B cell (primary cell): ENCODE data around the gene TAF6. TPM values are rescaled to one million over a fixed set of nuclear protein-coding genes. Genes with fewer than 3 reads are reported as not detected.

Experiments
- ATAC-seq: fragments of 200-7000 bp; cut with Tn5 transposase; one replicate; pipeline ENCODE4 v1.10.0; 2021; ENCODE audit warnings: low read depth, mild to moderate bottlenecking, moderate number of reproducible peaks, moderate library complexity
- CTCF ChIA-PET: fragments of 350-600 bp; sonication (Branson Sonifier 250); formaldehyde crosslinking; loops from one replicate; lab custom pipeline; 2021; ENCODE audit warnings: antibody characterized with exemption, inconsistent platforms; lab: Charles Lee
- POLR2A ChIA-PET: fragments of 350-600 bp; sonication (Branson Sonifier 250); formaldehyde crosslinking; loops from one replicate; lab custom pipeline; 2021; ENCODE audit warnings: antibody characterized with exemption; lab: Charles Lee
- DNase-seq: peaks from one replicate; pipeline ENCODE4 v3.0.0; 2013
- H2AFZ ChIP-seq: 2 replicates; pipeline ENCODE4 v1.6.1; 2012; ENCODE audit warnings: mild to moderate bottlenecking, low read depth, low read length; ENCODE audit not compliant: insufficient read depth, poor library complexity, severe bottlenecking
- H3K27ac ChIP-seq, 2 donors: 1 replicate in 1 of 2; 2 replicates in 1 of 2; pipeline ENCODE4 v1.5.1; 2012 to 2013; ENCODE audit warnings: low read length in 2 of 2, mild to moderate bottlenecking in 2 of 2, moderate library complexity in 1 of 2
- H3K27me3 ChIP-seq, 4 experiments: fragments of 200-600 bp in 1 of 4; sonication (generic) in 1 of 4; replicated peaks in 1 of 4; 1 replicate in 2 of 4; 2 replicates in 2 of 4; pipeline versions ENCODE4 v1.6.1 to v1.7.0; 2013 to 2016; ENCODE audit warnings: low read length in 3 of 4, mild to moderate bottlenecking in 2 of 4, mixed read lengths in 1 of 4, moderate library complexity in 1 of 4; ENCODE audit not compliant: insufficient read depth in 4 of 4, control insufficient read depth in 3 of 4; ENCODE audit errors: control extremely low read depth in 1 of 4
- H3K36me3 ChIP-seq, 2 experiments: replicated peaks in 1 of 2; 1 replicate in 1 of 2; 2 replicates in 1 of 2; pipeline versions ENCODE4 v1.6.1 to v1.7.1; 2013; ENCODE audit warnings: low read length in 1 of 2; ENCODE audit not compliant: insufficient read depth in 2 of 2, control insufficient read depth in 1 of 2; ENCODE audit errors: control extremely low read depth in 1 of 2, extremely low read depth in 1 of 2
- H3K4me1 ChIP-seq, 2 donors: fragments of 200-600 bp in 1 of 2; sonication (generic) in 1 of 2; 1 replicate in 1 of 2; 2 replicates in 1 of 2; pipeline versions ENCODE4 v1.5.1 to v1.6.1; 2013 to 2017; ENCODE audit warnings: low read length in 2 of 2; ENCODE audit not compliant: control insufficient read depth in 2 of 2, insufficient read depth in 2 of 2
- H3K4me2 ChIP-seq: replicated peaks from 2 replicates; pipeline ENCODE3; 2012; ENCODE audit warnings: mild to moderate bottlenecking, low read depth, low read length; ENCODE audit not compliant: poor library complexity, severe bottlenecking
- H3K4me3 ChIP-seq, 5 experiments: fragments of 200-600 bp in 1 of 5; sonication (generic) in 1 of 5; 1 replicate in 3 of 5; 2 replicates in 2 of 5; pipeline versions ENCODE4 v1.5.1 to v1.7.0; 2011 to 2016; ENCODE audit warnings: low read length in 4 of 5, mild to moderate bottlenecking in 4 of 5, low read depth in 2 of 5, control low read depth in 1 of 5, moderate library complexity in 1 of 5; ENCODE audit not compliant: insufficient read depth in 1 of 5; ENCODE audit errors: control extremely low read depth in 1 of 5, extremely low read depth in 1 of 5
- H3K79me2 ChIP-seq: fragments of 200-600 bp; sonication (generic); one replicate; pipeline ENCODE4 v1.6.0; 2016; ENCODE audit warnings: low read length; ENCODE audit not compliant: control insufficient read depth, insufficient read depth
- H3K9ac ChIP-seq: fragments of 200-600 bp; sonication (generic); 2 replicates; pipeline ENCODE4 v1.6.1; 2017; ENCODE audit warnings: mild to moderate bottlenecking, low read length, moderate library complexity
- H3K9me3 ChIP-seq, 3 donors: one replicate each; pipeline versions ENCODE4 v1.6.1 to v1.7.1; 2013; ENCODE audit warnings: low read length in 2 of 3; ENCODE audit not compliant: control insufficient read depth in 2 of 3, insufficient read depth in 1 of 3; ENCODE audit errors: control extremely low read depth in 1 of 3
- H4K20me1 ChIP-seq: 2 replicates; pipeline ENCODE4 v1.6.0; 2012; ENCODE audit warnings: mild to moderate bottlenecking, low read length; ENCODE audit not compliant: insufficient read depth, control insufficient read depth, poor library complexity, severe bottlenecking
- H3K27ac Mint-ChIP-seq: one replicate; pipeline ENCODE4 v1.8.0; 2021; ENCODE audit warnings: mixed read lengths
- H3K27me3 Mint-ChIP-seq: one replicate; pipeline ENCODE4 v1.8.0; 2021; ENCODE audit warnings: mixed read lengths
- H3K4me1 Mint-ChIP-seq: one replicate; pipeline ENCODE4 v1.8.0; 2021; ENCODE audit warnings: mixed read lengths
- H3K4me3 Mint-ChIP-seq: one replicate; pipeline ENCODE4 v1.8.0; 2021; ENCODE audit warnings: mixed read lengths
- H3K9me3 Mint-ChIP-seq: one replicate; pipeline ENCODE4 v1.8.0; 2022; ENCODE audit warnings: mixed read lengths; ENCODE audit not compliant: insufficient read depth
- CTCF ChIP-seq: fragments of 200-600 bp; IDR thresholded peaks from one replicate; pipeline ENCODE4 v1.8.0; 2022; ENCODE audit warnings: antibody characterized with exemption, mild to moderate bottlenecking
- EZH2 ChIP-seq: IDR thresholded peaks from 2 replicates; pipeline ENCODE4 v1.6.1; 2012; ENCODE audit warnings: borderline replicate concordance, low read depth, mild to moderate bottlenecking, moderate library complexity, low read length; ENCODE audit not compliant: insufficient read depth, poor library complexity, severe bottlenecking
- WGBS: methylation state at CpG from one replicate; pipeline ENCODE4 v1.1.5; 2013; ENCODE audit warnings: missing lambda C conversion rate; ENCODE audit not compliant: insufficient coverage; 5-methylcytosine and 5-hydroxymethylcytosine counted together
- intact Hi-C: fragments of 100-400 bp; cut with micrococcal nuclease; formaldehyde crosslinking; loops from one replicate; pipeline ENCODE4 v1.10.0; 2022
- polyA minus RNA-seq: library from RNA; depleted of rRNA, polyadenylated mRNA; stranded (reverse); fragments of >200 nt; gene quantifications from 2 replicates; pipeline ENCODE4 v1.2.3, GENCODE V29; 2012
- polyA plus RNA-seq: library from polyadenylated mRNA; depleted of rRNA; stranded (reverse); fragments of >200 nt; gene quantifications from 2 replicates; pipeline ENCODE4 v1.2.3, GENCODE V29; 2012
- total RNA-seq, 2 donors: library from RNA; stranded (reverse); fragments of 120-200 nt in 1 of 2; gene quantifications; 1 replicate in 1 of 2; 2 replicates in 1 of 2; pipeline versions ENCODE4 v1.2.3 to v1.2.4, GENCODE V29; 2013 to 2022

Gene TAF6
- total RNA-seq = 65.2 and 65.8 TPM in 2 replicates
- total RNA-seq (2013) = 13.5 TPM
- 35.5 and 48.3 TPM in 2 replicates for polyA plus RNA-seq
- polyA minus RNA-seq = 13.6 and 23.2 TPM in 2 replicates

GRCh38 chr7:100119072-100119969 lies at the start of gene TAF6, which contains the start of gene CNPY4:
Gene TAF6 (minus strand): TSS chr7:100119358. CDS start chr7:100114209, 5,149 bp downstream.
Gene CNPY4 (plus strand): TSS chr7:100119634. CDS start chr7:100119745, 111 bp downstream.
- H3K4me1 Mint-ChIP-seq = peaks cover 30% of the 10 kb centered on the region

More at GRCh38 chr7:100119072-100119969, at the start of gene TAF6, which contains the start of gene CNPY4:
- Histone ChIP-seq H3K79me2 (peaks cover 26% of the 10 kb centered on the region), H3K9ac (peak within 1 kb of the TSS; percentile 93), H3K9me3 (no peaks in the 10 kb centered on the region), H4K20me1 (no peaks in the 10 kb centered on the region), H3K4me3 (peak within 1 kb of the TSS; percentile 67 to 94 (median 92)), H3K4me1 (peaks cover 14 to 21% of the 10 kb centered on the region in 2 donors), H2AFZ (peak within 1 kb of the TSS; percentile 96), H3K27ac (peak within 1 kb of the TSS; percentile 93 to 97), H3K36me3 (no peaks in the 10 kb centered on the region), H3K4me2 (peak within 1 kb of the TSS; percentile 97), H3K27me3 (no peaks in the 10 kb centered on the region)
- ATAC-seq (peak; percentile 85), DNase-seq (peak; percentile 97)
- ChIA-PET CTCF (interaction anchor here (1.0 to 2.2 kb wide), 3 partner anchors 11 to 18 kb away, joined by 3 to 8 read pairs (median 6); partner anchors contain the start of genes AP4M1 and MCM7), POLR2A (interaction anchor here (0.7 to 2.9 kb wide), 2 partner anchors 18 to 27 kb away, joined by 3 to 14 read pairs; partner anchors contain the start of genes AP4M1 and MCM7)
- H3K4me3 Mint-ChIP-seq = peak within 1 kb of the TSS; percentile 98
- TF ChIP-seq EZH2 = no peak
- peak; percentile 14 for TF ChIP-seq CTCF
- peak within 1 kb of the TSS; percentile 95 for H3K27ac Mint-ChIP-seq
- intact Hi-C loops = loop anchor here (1.0 kb wide), 3 partner anchors 8 to 37 kb away; partner anchors contain the start of genes AP4M1 and MCM7
- H3K27me3 Mint-ChIP-seq = no peaks in the 10 kb centered on the region
- under 1% methylated on average over 36 of the region's 49 CpGs for WGBS
- H3K9me3 Mint-ChIP-seq = no peaks in the 10 kb centered on the region
